GM21717 (cell line): Measurements from ENCODE around the gene MED31.
"Not testable (repeated sequence)": the region's sequence is repeated elsewhere in the genome, so short reads cannot be mapped to it uniquely, and the experiment has no call there.

Source experiments
- ATAC-seq: cut with Tn5 transposase; IDR thresholded peaks from one replicate; pipeline ENCODE4 v1.9.1; 2021; ENCODE audit warnings: mild to moderate bottlenecking, moderate library complexity; ENCODE audit not compliant: unreplicated experiment

The MED31 gene

DNA sequence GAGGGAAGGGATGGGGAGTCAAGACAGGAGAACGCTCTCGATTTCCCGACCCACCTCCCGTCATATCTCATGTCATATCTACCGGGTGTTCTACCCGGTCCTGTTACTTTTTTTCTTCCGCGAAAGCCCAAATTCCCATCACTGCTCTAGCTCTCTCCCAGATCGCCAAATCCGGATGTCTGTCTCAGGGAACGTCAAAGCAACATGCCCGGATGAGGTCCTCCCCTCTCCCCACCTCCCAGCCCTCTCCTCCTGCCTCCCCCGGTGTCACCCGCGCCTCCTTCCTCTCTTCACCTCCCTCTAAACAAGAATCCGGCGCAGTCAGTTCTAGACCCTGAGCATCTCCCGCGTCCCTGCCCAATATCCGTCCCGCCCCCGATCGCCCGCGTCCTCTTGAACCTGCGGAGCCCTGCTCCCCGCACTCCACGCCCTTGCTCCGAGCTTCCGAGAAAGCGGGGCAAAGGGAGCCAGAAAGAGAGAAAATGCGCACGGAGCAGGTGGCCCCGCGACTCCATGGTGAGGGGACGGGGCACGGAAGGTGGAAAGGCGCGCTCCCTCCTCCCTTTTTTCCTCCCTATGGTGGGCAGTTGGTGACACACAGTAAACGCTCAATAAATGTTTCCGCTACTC, 4.4 kb upstream of the MED31 start:
- not testable (repeated sequence) for ATAC-seq

DNA sequence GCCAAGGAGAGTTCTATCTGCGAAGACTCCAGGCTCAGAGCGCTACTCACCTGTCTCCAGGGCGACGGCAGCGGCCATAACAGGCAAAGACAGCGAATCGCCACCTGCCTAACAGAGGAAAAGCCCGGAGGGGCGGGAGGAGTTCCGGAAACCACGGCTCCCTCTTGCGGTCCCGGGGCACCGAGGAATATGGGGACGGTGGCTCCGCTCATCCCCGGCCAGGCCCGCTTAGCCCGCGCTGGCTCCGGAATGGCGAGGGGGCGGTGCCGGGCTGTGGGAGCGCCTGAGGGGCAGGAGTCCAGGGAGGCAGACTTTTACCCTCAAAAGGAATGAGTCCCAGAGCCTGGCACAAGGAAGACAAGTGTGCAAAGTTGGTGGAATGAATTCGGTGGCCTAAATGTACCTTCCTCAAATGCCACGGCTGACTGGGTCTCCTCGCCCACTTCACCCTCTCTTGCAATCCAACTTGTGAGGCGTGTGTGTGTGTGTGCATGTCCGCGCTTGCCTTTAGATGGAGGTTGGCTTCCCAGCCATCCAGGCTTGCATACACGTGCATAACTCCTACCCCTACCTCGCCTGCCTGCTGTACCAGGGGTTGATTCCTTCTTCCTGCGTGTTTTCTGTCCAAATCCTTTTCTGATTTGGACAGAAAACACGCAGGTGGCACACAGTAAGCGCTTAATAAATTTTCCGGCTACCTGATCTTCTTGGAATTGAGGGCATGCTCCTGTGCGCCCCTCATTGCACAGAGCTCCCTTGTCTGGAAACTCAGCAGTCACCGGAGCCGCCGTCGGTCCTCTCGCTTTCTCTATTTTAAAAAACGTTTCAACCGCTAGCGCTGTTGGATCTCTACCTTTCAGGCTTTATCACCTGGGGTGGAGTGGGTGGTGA, 3.7 kb upstream of the MED31 start:
- no peak for ATAC-seq

DNA sequence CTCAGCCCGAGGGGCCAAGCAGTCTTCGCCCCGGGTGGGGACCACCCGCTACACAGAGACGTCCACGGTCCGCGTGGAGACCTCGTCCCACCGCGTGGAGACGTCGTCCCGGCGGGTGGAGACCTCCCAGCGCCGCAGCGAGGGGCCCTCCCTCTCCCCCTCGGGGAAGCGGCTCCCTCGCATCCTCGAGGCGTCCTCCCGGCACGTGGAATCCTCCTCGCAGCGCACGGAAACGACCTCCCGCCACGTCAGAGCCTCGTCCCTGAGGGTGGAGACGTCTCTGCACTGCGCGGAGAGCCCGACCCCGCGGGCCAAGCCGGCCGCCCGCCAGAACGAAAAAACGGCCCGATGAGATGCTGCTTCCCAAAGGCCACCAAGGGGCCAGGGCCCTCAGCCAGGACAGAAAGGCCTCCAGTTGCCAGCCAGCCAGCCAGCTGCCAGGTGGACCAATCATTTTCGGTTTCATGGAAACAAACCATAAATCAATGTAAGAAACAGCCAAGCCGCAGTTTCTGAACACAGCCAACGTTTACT, 581 bp upstream of the MED31 start:
- peak; percentile 12 for ATAC-seq

DNA sequence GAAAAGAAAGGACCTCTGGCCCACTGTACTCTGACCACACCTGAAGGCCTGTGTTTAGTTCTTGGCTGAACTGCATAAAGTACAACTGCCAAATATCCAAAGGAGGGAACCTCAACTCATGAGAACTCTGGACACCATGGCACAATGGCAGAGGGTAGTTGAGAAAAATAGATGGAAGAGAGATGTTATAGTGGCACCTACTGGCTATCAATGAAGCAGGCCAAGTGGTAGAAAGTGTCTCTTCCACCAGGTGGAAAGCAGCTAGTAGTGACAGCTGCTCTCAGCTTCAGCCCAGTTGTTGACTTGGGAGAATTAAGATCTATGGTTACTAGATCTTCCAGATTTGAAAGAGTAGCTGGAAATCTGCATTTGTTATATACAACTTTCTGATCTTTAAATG, 3.2 kb downstream of the MED31 start:
- no peak for ATAC-seq

DNA sequence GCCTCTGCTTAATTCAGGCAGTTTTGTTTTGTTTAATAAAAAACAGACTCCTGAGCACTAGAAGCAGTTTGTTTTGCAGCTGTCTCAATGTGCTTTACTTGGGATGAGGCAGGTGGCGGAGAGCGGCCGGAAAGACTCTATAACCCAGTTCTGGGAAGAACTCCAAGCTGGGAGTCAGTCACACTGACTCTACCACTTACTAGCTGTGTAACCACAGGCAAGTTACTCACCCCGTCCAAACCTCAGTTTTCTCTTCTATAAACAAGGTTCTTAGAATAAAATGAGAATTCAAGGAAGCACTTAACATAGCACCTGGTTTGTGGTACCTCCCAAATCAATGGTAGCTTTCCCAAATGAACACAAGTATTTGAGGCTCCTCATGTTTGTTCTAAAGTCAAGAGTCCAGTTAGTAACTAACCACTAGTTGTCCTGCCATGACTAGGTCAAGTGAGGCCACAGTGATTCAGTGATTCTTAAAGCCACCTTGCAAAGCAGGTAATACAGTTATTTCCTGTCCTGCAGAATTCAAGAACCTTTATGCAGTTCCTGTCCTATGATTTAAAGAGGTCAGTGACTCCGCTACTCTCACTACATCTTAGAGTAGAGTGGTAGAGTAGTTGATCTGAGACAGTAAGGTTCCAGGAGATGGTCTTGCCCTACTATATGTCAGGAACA, 7.8 kb downstream of the MED31 start:
- no peak for ATAC-seq

DNA sequence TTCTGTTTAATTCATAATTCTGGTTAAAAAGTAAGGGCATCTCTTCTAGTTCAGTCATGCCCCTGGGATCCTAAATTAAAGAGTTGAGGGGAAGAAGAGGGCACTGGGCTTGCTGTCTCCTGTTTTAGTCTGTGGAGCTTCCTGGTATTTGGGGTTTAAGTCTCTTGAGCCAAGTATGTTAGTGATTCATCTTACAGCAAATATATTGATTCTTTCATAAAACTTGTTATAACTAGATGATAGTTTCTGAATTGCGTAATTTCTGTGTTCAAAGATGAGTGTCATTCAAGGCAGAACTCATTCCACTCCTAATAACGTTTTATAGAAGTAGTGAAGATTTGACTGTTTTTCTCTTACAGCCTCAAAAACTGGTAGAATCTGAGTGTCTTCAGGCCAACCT, 8.8 kb downstream of the MED31 start:
- ATAC-seq = no peak

DNA sequence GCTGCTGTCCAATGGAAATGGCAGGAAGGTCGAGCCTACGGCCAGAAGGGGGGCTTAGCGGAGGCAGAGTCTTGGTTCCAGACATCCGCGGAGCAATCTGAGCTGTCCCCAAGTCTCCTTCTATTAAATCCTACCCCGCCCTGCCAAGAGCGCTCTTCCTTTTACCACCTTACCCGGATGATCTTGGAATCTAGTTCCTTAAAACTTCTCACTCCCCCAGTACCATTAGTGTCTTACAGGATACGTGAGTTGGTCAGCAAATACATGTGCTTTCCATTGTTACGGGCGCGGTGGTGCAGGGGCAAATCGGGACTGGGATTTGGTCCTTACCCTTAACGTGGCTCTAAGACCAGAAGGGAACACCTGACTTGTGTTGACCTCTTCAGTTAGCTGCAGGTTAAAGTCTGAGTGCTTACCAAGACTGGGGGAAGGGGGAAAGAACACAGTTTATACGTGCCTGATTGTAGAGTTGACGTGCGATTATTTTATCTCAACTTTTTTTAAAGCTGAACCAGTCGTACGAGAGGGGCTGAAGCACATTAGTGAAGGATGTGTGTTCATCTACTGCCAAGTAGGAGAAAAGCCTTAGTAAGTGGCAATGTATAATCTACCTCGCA, 10.1 kb downstream of the MED31 start:
- ATAC-seq = peak; percentile 10

DNA sequence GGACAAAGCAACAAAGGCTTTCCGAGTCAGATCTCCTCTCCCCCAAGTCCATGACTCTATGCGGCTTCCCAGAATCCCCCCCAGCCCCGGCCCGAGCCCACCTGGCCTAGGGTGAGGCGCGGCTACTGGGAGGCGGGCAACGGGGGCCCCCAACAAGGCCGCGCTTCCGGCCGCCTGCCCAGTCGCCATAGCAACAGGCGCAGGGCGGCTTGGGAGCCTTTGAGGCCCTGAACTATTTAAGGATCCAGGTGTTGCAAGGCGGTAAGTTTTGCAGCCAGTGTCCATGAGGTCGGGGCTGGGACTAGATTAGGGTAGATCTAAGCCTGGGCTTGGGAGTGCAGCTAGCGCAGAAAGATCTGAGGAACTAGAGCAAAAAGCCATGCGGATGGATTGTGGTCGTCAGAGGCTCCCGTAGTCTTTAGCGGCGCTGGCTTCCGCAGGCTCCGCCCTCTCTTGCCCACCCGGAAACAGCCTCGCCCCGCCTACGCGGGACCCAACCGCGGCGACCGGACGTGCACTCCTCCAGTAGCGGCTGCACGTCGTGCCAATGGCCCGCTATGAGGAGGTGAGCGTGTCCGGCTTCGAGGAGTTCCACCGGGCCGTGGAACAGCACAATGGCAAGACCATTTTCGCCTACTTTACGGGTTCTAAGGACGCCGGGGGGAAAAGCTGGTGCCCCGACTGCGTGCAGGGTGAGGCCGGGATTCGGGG, 10.7 kb downstream of the MED31 start, which contains the start of the genes KIAA0753 and TXNDC17:
Gene KIAA0753 (minus strand): TSS at position 176 of the 711 bp plus-strand sequence. CDS start 5,608 bp downstream, outside the sequence.
Gene TXNDC17 (plus strand): TSS at position 525 of the 711 bp plus-strand sequence. CDS start 23 bp downstream, at position 548.
- peak; percentile 71 for ATAC-seq

DNA sequence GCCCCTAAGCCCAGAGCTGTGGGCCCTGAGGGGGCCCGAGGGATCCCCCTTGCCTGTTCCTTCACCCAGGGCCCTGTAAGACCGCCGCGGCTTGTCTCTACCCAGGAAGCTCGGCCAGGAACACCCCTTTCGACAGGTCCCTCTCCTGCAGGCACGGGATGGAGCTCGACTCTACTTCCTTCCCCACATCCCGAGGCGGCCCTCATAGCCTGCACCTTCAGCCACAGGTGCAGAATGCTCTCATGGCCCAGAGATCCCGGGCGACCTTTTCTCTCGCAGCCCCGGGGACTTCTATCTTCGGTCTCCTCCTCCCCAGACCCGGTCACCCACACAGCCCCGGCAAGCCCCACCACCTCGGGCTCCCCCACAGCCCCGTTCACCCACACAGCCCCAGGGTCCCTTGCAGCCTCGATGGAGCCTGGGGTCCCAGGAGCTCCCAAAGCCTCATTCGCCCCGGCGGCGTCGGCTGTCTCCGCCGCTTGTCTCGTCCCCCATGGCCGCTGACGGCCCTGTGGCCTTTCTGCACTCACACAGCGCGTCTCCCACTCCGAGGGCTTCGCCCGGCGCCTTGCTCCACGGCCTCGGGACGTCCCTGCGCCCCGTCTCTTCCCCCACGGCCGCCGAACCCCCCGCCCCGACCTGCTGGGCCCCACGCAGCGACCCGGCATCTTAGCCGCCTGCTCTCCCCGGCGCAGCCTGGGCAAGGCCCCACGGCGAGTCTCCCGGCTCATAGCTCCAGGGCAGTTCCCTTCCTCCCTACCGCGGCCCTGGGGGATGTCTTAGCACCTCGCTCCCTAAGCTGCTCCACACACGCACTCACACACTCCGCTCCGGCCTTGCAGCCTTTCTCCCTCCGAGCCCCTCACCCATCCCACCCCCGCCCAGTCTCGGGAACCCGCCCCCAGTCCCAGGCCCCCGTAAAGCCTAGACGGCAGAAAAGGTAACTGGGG, 11.5 kb downstream of the MED31 start:
- ATAC-seq = no peak

DNA sequence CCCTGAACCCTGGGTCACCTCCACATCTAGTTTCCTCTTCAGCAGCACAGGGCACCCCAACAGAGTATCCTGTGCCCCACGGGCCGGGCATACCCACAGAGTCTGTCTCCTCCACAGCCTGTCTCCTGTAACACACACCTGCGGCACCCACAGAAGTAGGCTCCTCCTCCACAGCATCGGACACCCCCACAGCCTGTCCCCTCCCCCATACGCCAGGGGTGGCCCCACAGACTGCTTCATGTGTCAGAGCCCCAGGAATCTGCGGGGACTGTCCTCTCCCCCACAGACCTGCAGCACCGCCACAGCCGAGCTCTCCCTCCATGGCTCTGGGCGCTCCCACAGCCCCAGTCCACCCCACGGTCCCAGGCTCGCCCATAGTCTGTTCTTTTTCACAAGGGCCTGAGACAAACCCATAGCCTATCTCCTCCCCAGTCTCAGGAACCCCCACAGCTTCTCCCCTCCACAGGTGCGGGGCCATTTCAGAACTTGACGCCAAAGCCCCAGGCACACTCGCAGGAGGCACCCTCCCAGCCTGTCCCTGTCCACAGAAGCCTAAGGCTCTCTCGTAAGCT, 12.3 kb downstream of the MED31 start:
- no peak for ATAC-seq

DNA sequence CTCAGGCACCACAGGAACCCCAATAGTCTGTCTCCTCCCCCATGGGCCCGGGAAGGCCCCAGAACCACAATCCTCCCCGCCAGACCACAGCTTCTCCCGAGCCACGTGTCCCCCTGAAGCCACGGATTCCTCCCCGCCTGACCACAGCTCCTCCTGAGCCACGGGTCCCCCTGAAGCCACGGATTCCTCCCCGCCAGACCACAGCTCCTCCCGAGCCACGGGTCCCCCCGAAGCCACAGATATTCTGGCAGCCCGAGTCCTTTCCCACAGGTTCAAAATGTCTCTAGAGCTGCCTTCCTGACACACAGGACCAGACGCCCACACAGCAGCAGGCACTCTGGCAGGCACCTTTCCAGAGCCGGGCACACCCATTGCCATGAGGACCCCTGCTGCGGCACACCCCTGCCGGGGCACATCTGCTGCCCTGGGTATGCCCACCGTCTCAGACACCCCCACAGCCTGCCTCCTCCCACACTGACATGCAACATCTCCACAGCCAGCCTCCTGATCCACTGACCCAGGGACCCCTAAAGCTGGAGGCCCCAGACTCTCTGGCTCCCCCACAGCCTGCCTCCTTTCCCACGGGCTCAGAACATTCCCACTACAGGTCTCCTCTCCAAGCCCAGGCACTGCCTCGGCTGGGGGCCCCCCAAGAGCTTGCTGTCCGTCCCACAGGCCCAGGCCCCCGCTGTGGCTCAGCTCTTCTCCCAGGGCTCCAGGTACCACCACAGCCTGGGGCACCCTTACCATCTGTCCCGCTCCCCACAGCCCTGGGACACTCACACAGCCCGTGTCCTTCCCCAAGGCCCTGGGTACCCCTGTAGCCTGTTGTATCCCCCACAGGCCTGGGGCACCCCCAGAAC, 13.1 kb downstream of the MED31 start:
- ATAC-seq = no peak

DNA sequence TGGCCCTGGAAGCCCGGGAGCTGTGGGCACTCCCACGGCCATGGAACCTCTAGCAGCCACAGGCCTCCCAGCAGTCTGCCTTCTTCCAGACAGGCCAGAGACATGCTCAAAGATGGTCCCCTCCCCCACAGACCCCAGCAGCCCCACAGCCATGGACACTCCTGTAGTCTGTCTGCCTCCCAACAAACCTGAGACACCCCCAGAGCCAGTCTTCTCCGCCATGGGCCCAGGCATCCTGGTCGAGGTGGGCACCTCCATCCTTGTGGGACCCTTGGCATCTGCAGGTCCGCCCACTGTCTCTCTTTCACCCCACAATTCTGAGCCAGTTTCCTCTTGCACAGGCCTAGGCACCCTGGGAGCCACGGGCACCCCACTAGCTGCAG, 14.0 kb downstream of the MED31 start:
- ATAC-seq = no peak

DNA sequence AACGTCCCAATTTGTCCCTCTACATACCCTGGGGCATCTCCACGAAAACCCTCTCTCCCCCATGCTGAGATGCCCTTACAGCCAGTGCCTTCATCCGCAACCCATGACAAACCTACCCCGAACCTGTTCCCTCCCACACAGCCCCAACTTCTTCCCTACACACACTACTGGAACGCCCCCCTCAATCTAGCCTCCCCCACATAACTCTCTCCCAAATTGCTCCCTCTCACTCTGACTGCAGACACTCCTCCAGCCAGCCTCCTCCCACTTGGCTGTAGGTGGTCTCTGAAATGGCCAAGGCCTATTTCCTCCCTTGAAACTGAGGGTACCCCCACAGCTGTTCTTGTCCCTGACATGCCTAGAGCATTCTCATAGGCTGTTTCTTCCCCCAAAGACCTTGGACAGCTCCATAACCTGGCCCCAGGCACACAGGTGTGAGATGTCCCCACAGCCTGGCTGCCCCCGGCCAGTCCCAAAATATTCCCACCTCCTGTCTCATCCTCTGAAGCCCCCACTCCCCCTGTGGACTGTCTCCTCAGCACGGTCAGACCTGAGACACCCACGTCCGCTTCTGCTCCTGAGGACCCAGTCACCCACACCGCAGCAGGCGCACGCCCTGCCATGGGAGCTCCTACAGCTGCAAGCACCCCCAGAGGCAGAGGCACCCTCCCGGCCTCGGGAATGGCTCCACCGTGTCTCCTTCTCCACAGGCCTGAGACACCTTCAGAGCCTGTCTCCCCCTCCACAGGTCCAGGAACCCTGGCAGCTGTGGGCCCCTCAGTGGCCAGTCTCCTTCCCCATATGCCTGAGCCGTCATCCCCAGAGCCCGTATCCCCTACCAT, 14.6 kb downstream of the MED31 start:
- ATAC-seq = no peak

DNA sequence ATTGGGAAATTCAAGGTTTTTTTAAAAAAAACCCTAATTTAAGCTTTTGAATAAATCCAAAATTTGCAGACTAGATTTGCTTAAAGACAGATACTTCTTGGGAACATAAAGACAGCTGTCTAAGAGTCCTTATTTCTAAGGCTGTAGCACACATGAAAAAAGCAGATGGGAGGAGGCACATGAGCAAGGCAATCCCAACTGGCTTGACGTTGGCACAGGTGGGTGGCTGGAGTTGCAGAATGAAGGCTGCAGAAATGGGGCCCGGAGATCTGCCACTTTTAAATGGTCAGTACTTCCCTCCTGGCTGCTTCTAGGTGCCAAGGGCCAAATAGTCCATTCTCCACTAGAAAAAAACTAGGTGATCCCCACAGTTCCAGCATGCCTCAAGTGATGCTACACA, 15.3 kb downstream of the MED31 start:
- no peak for ATAC-seq

DNA sequence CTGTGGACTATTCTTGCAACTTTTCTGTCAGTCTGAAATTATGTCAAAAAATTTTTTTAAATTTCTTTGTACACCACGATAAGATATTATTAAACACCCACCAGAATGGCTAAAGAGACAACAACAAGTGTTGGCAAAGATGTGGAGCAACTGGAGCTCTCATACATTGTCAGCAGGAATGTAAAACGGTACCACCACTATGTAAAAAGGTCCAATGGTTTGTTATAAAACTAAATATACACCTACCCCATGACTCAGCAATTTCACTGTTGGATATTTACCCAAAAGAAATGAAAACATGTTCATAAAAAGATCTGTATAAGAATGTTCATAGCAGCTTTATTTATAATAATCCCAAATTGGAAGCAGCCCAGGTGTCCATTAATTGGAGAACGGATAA, 18.1 kb downstream of the MED31 start:
- ATAC-seq = no peak

DNA sequence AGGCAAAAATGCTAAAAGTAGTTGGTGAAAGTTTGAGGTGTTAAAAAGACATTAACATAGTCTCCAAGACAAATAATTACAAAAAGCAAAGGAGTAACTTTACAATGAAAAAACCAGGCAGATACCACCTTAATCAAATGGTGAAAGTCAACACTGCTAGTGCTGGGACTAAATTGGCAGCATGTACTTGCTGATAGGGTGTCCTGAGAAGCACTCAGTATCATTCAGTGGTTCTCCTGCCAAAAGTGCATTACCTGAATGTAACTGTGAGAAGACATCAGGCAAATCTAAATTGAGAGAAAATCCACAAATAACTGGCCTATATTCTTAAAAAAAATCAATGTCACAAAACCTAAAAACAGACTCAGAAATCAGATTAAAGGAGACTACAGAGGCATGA, 18.9 kb downstream of the MED31 start:
- ATAC-seq = no peak

DNA sequence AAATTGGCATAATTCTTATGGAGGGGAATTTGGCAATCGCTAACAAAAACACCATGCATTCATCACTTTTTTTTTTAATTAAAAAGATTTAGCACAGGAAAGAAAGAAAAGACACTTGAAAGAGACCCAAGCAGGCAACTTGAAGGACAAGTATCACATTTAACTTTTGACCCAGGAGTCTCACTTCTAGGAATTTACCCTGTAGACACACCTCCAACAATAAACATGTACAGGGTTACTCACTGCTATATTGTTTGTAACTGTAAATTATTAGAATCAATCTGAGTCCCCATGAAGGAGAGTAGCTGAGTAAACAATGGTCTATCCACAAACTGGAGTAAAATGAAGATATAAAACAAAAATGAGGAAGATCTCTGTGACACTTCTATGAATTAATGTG, 21.0 kb downstream of the MED31 start:
- no peak for ATAC-seq
